NCI-H2081 (cell line): ENCODE measurements around the gene AMIGO1.
A peak's percentile ranks its signal among the peaks of the same experiment; 100 is the strongest.

ENCODE experiments used
- DNase-seq, 2 experiments: peaks; one replicate each; lab custom pipeline; 2025; lab: John Stamatoyannopoulos, UW

AMIGO1 gene

GRCh38 chr1:109509176-109510134 is at the start of gene AMIGO1:
Gene AMIGO1 (minus strand): TSS chr1:109509727. CDS start chr1:109508912, 815 bp downstream.
- DNase-seq: peak; percentile 30 to 44

- DNase-seq: no peak
Observed at GRCh38 chr1:109557520-109557919, 48.0 kb upstream of the AMIGO1 start.

- no peak for DNase-seq
Observed at GRCh38 chr1:109556563-109556962, 47.0 kb upstream of the AMIGO1 start.

DNA sequence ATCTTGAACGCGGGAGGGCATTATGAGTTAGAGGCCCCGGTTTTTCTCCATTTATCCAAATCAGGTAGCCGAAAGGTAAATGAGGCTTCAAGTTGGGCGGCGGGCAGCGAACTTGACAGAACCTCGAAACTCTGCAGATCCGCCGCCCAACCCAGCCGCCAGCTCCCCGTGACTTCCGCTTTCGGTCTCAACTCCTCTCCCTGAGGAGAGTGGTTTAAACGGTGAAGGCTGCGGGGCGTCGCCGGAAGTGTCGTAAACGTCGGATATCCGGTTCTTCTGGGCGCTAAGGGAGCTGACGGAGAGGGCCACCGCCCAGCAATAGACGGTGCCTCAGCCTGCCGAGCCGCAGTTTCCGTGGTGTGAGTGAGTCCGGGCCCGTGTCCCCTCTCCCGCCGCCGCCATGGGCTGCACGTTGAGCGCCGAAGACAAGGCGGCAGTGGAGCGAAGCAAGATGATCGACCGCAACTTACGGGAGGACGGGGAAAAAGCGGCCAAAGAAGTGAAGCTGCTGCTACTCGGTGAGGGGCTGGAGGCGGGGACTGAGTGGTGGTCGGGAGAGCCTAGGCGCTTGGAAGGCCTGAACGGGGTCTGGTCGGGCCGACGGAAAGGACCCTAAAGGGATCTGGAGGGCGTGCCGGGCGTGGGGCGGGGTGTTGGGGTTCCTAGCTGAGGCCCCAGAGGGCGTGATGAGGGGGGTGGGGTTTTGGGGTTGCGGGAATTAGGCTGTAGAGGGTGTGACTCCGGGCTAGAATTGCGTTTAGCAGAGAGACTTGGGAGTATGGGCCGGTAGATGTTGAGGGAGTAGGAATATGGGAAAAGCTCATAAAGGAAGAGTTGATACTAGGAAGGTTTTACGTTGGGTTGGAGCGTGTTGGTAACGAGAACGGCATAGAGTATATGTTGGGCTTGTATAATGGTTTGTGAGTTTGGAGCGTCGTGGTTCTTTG is 39.1 kb upstream of the AMIGO1 start, which contains the start of gene GNAI3:
TSS of gene GNAI3 (plus strand) at position 295 of the 947 bp plus-strand sequence. CDS start at position 401, 106 bp downstream.
- peak; percentile 88 to 92 for DNase-seq

DNA sequence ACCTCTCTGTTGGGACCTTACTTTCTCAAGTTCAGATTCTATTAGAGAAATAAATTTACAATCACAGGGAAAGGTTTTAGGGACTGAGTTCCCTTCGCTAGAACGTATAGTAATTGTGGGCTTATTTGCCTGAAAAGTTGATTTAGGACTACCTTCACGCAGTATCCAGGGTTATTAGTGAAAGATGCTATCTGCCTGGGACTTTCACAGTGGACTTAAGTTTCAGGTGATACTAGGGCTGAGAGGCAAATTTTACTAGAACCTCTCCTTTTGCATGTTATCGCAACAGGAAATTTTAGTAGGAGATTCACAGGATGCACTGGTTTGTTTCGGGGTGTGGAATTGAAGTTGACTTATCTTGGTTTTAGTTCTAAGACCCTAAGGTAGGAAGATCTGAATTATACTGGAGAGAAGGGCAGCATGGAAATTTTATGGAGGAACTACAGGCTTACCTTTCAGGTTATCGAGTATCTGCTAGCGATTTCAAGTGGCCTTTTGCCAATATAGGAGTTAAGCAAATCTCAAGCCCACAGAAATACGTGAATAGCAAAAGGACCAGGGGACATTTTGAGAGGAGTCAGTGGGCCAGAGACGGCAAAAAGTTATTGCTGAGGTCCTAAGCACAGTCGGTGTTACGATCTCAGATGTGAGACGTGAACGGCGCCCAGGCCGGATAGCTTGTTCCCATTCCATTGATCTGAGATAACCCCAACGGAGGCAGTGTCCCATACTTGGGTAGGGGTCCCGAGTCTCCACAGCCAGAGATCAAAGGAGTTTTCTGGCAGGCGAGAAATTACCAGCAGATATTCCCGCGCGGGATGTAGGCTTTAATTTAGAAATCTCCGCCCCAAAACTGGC is 38.2 kb upstream of the AMIGO1 start:
- no peak for DNase-seq

DNA sequence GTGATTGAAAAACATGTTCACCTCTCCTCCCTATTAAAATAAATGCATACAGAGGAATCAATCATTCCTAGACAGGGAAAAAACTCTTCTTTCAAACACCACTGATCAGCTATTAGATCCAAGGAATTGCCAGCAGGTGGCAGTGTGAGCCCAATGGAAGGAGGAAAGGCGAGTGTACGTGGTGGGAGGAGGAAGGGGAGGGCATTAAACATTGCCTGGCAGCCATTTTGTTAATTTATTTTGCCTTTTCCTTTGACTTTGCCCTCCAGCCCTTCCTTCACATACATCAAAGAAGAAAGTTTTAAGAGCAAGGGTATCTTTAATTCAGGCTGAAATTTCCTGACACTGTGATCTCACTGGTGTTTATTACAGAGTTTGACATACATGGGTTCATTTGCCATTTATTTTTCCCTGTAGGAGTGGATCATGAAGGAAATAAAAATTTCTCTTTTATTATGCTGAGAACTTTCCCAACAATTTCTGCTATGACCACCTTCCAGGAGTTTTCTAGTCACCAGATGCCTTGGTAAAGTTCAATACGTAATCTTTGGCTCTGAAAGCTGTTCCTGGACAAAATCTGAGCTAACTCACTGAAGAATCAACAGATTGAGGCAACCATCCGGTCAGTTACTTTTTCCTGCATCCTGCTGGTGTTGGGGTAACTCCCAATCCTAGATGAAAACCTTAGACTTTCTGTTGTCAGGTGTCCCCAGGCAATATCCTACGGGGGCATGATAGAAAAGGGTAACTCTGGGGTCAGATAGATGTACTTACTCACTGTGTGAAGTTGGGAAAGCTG is 37.0 kb upstream of the AMIGO1 start:
- peak; percentile 82 to 84 for DNase-seq

- no peak for DNase-seq
Observed at GRCh38 chr1:109543988-109544735, 34.6 kb upstream of the AMIGO1 start.

GRCh38 chr1:109543283-109543987 is 33.9 kb upstream of the AMIGO1 start:
- DNase-seq: no peak

- no peak for DNase-seq
Observed at GRCh38 chr1:109542657-109543056, 33.1 kb upstream of the AMIGO1 start.

DNA sequence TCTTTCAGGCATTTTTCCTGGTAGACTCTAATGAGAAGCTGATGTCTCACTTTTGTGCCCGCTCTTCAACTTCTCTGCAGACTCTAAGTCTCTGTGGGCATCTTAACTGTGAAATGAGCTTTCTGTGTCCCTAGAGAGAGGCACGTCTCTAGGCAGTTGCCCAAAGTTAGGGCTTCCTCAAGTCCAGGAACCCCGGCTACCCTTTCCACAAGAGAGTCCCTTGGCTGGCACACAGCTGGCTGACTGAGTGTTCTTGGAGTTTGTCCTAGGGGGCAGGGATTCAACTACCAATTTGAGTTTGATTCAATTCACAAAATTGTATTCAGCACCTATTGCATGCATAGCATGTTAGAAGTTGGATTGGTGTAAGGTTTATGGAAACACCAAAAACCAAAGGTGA is 31.6 kb upstream of the AMIGO1 start:
- no peak for DNase-seq

GRCh38 chr1:109539676-109540075 is 30.1 kb upstream of the AMIGO1 start, which contains the start of gene GPR61:
Gene GPR61 (plus strand): TSS chr1:109539872. CDS start chr1:109543023, 3,151 bp downstream.
- DNase-seq: no peak

- DNase-seq: no peak
Observed at GRCh38 chr1:109538827-109539555, 29.5 kb upstream of the AMIGO1 start.

DNA sequence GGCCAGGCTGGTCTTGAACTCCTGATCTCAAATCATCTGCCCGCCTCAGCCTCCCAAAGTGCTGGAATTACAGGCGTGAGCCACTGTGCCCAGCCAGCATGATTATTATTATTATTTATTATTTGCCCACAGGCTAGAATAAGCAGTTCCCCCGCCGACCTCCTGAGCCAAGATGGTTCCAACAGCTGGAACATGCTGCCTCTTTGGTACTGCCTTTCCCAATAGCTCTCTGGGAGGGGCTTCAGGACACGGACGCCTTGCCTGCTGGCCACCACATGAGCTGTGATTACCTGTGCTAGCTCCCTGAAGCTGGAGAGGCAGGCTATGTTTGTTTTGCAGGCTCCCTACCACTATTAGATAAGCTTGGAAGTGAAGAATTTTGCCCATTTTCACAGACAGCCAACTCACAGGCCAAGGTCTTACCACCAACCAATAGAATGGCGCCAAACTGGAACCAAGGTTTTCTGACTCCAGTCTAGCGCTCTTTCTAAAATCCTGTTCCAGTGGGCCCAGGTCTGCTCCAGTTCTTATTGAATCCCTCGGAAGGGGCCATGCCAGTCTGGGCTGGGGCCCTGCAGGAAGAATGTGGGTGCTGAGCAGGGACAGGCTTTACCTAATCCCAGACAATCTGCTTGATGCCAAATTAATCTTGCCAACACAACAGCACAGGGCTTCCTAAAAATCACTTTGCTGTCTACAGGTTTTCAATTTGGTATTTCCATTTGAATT is 28.1 kb upstream of the AMIGO1 start:
- no peak for DNase-seq

- peak; percentile 58 to 83 for DNase-seq
Observed at GRCh38 chr1:109535971-109536491, 26.5 kb upstream of the AMIGO1 start.

DNA sequence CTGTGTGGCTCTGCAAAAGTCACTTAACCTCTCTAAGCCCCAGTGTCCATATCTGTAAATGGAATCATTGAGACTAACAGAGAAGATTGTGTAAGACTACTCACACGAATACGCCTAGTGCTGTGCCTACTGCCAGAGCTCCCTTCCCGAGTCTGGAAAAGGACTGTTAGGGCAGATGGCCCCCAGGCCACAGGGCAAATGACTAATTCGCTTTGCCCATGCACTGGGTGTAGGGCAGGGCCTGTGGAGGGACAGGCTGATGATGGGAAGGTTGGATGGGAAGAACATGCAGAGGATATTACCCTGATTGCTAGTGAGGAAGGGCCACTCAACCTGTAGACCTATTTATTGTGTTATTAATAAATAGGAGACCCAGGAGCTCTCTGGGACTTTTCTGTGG is 26.0 kb upstream of the AMIGO1 start:
- no peak for DNase-seq

DNA sequence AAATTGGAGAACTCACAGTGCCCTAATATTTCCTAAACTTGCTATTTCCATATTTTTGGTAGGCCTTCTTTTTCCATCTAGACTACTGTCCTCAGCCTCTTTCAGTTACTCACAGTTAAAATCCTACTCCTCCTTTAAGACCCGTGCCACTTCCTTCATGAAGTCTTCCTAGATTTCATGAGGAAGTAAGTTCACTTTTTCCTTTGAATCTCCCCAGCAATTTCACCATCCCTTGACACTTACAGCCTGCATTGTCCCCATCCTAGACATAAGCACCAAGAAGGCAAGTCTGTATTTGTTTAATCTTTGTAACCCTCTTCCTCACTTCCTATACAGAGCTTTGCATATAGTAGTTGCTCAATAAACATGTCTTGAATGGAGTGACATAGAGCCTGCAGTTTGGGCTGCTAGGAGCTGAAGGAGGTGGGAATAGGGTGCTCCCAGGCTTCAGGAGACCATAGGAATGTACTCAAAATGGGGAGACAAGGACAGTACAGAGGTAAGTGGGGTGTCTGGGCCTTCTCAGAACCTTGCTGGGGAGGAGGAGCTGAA is 24.9 kb upstream of the AMIGO1 start:
- no peak for DNase-seq
